Kidney (tissue), 14 donors: Measurements from ENCODE around the gene PAIP2. TPM values are rescaled to one million over a fixed set of nuclear protein-coding genes. Genes with fewer than 3 reads are reported as not detected.

ENCODE experiments used
- DNase-seq, 5 donors: peaks; one replicate each; pipeline ENCODE4 v3.0.0-alpha.2; 2013 to 2020
- FAIRE-seq: peaks from 2 replicates; lab custom pipeline; 2012; peaks lifted over from hg19 to GRCh38; lab: Jason Lieb, UNC
- H3K27ac ChIP-seq, 2 donors: one replicate each; pipeline ENCODE4 v1.7.0; 2013; ENCODE audit warnings: low read depth in 2 of 2, low read length in 2 of 2, inconsistent platforms in 1 of 2
- H3K27me3 ChIP-seq: one replicate; pipeline ENCODE4 v1.7.1; 2013; ENCODE audit warnings: low read length, inconsistent platforms; ENCODE audit not compliant: control insufficient read depth, insufficient read depth
- H3K36me3 ChIP-seq, 3 donors: one replicate each; pipeline versions ENCODE4 v1.7.0 to v1.7.1; 2013; ENCODE audit warnings: low read length in 3 of 3, control low read depth in 1 of 3, inconsistent platforms in 1 of 3; ENCODE audit not compliant: insufficient read depth in 3 of 3, control insufficient read depth in 2 of 3
- H3K4me1 ChIP-seq, 3 donors: one replicate each; pipeline versions ENCODE4 v1.7.0 to v1.7.1; 2013; ENCODE audit warnings: low read length in 3 of 3, inconsistent platforms in 1 of 3, low read depth in 1 of 3; ENCODE audit not compliant: control insufficient read depth in 2 of 3, insufficient read depth in 2 of 3
- H3K4me3 ChIP-seq, 3 donors: one replicate each; pipeline versions ENCODE4 v1.7.0 to v1.8.1; 2013; ENCODE audit warnings: low read length in 3 of 3, control low read depth in 1 of 3, inconsistent platforms in 1 of 3
- H3K9ac ChIP-seq, 3 donors: one replicate each; pipeline versions ENCODE4 v1.7.0 to v1.7.1; 2013; ENCODE audit warnings: low read length in 3 of 3, control low read depth in 1 of 3, inconsistent platforms in 1 of 3
- H3K9me3 ChIP-seq, 3 donors: one replicate each; pipeline versions ENCODE4 v1.7.0 to v1.7.1; 2013; ENCODE audit warnings: low read length in 3 of 3, control low read depth in 1 of 3, inconsistent platforms in 1 of 3; ENCODE audit not compliant: control insufficient read depth in 2 of 3, insufficient read depth in 1 of 3
- CTCF ChIP-seq: IDR thresholded peaks from 3 replicates; pipeline ENCODE4 v1.5.1; 2012; ENCODE audit warnings: mild to moderate bottlenecking, moderate library complexity, borderline replicate concordance; ENCODE audit not compliant: insufficient read depth; ENCODE audit errors: extremely low read depth
- intact Hi-C: fragments of 100-400 bp; cut with DNase I; formaldehyde crosslinking; loops from one replicate; pipeline ENCODE4 v1.11.1; 2022
- polyA plus RNA-seq: library from polyadenylated mRNA; stranded (reverse); fragments of 350-450 nt; fragmentation: Illumina TruSeq; extraction: RNeasy Lipid Tissue Mini Kit (QIAGEN cat#74804); gene quantifications from one replicate; pipeline ENCODE4 v1.2.3, GENCODE V29; 2014; ENCODE audit warnings: low read depth, low replicate concordance; ENCODE audit not compliant: insufficient read depth
- total RNA-seq: library from RNA; stranded (reverse); fragmentation: NEBNext Ultra II Directional; extraction: Animal tissue kit (Norgen Biotek cat#: 25700); gene quantifications from one replicate; pipeline ENCODE4 v1.2.1, GENCODE V29; 2021
- donor health status: control.
- donor health status: control.
- donor health status: control.
- donor health status: control.
- donor health status: control.
- donor health status: DM: yes; HTN: yes; CAD: no.
- donor health status: Normal renal cell carcinoma (clear cell type).

The PAIP2 gene
- total and polyA plus RNA-seq, 2 donors from 2014 or later = 68.0 to 121 TPM

GRCh38 chr5:139293507-139294373 is 47.9 kb upstream of the PAIP2 start, which contains the start of gene MATR3:
Gene MATR3, plus strand, starts transcription at chr5:139293740. Its CDS starts 13,676 bp downstream, at chr5:139307416.
- Histone ChIP-seq H3K4me1 (peaks cover 0 to 16% (median 11%) of the 10 kb centered on the region in 3 donors), H3K4me3 (peak within 1 kb of the TSS; percentile 97 to 100 (median 99)), H3K9ac (peak within 1 kb of the TSS; percentile 95 to 99 (median 96)), H3K9me3 (no peaks in the 10 kb centered on the region), H3K36me3 (no peaks in the 10 kb centered on the region), H3K27me3 (no peaks in the 10 kb centered on the region), H3K27ac (peak within 1 kb of the TSS; percentile 99 to 100)
- FAIRE-seq = no peak
- no peak for TF ChIP-seq CTCF
- intact Hi-C loops = no loop called here
- DNase-seq = peak; percentile 97 to 99 (median 98)

GRCh38 chr5:139294374-139295165 is 47.1 kb upstream of the PAIP2 start:
- intact Hi-C loops = no loop called here

More at GRCh38 chr5:139294374-139295165, 47.1 kb upstream of the PAIP2 start:
- H3K4me3 ChIP-seq = peak overlapping the region; percentile 97 to 100 (median 99)
- H3K9me3 ChIP-seq = no peaks in the 10 kb centered on the region
- peak; percentile 12 for TF ChIP-seq CTCF
- FAIRE-seq (no peak), DNase-seq (peak; percentile 88 to 96 (median 92))
- H3K4me1 ChIP-seq = peaks cover 2 to 20% (median 18%) of the 10 kb centered on the region in 3 donors
- H3K9ac ChIP-seq = peak overlapping the region; percentile 95 to 99 (median 96)
- no peaks in the 10 kb centered on the region for H3K36me3 ChIP-seq
- peak overlapping the region; percentile 99 to 100 for H3K27ac ChIP-seq
- no peaks in the 10 kb centered on the region for H3K27me3 ChIP-seq
